K562 (cell line): ENCODE data around the gene DDX18. TPM values are rescaled to one million over a fixed set of nuclear protein-coding genes. Genes with fewer than 3 reads are reported as not detected.

ENCODE experiments used
- ATAC-seq: fragments of 200-7000 bp; cut with Tn5 transposase; 3 replicates; pipeline ENCODE4 v1.9.1; 2020; ENCODE audit warnings: moderate library complexity
- BruUV-seq: library from RNA; stranded (reverse); fragments of 400-500 nt; replicated peaks from 2 replicates; lab custom pipeline; 2021; lab: Mats Ljungman, UMichigan
- CTCF ChIA-PET: fragments of 300-600 bp; formaldehyde crosslinking; extraction: SDS; loops from one replicate; lab custom pipeline; 2021; ENCODE audit warnings: low intra/inter-chr PET ratio; lab: Yijun Ruan, JAX
- POLR2A ChIA-PET: fragments of 300-600, 350-650 bp; sonication (Branson Sonifier 250); formaldehyde crosslinking; extraction: SDS; loops from one replicate; lab custom pipeline; 2021; ENCODE audit warnings: antibody characterized with exemption, inconsistent platforms; lab: Yijun Ruan, JAX
- DNase-seq, 4 experiments: peaks; one replicate each; pipeline versions ENCODE4 v3.0.0 to v3.0.0-alpha.2; 2011 to 2018; ENCODE audit warnings: low spot score in 3 of 4, mixed read lengths in 3 of 4; ENCODE audit errors: extremely low read depth in 1 of 4
- FAIRE-seq: peaks from 2 replicates; lab custom pipeline; 2011; peaks lifted over from hg19 to GRCh38; lab: Jason Lieb, UNC
- H2AFZ ChIP-seq: 2 replicates; pipeline ENCODE4 v1.6.0; 2011; ENCODE audit warnings: low read depth, low read length, control low read depth, inconsistent platforms
- H3K27ac ChIP-seq: fragments of 200-600 bp; 3 replicates; pipeline ENCODE4 v1.8.0; 2011; ENCODE audit warnings: low read depth, mild to moderate bottlenecking, control low read depth, inconsistent platforms, low read length, moderate library complexity, mixed read lengths; ENCODE audit errors: extremely low read depth
- H3K27me3 ChIP-seq, 2 experiments: fragments of 300-600 bp in 1 of 2; 2 replicates in 1 of 2; 3 replicates in 1 of 2; pipeline versions ENCODE4 v1.6.0 to v1.8.0; 2011; ENCODE audit warnings: inconsistent platforms in 2 of 2, low read length in 2 of 2, mild to moderate bottlenecking in 1 of 2, mixed read lengths in 1 of 2, moderate library complexity in 1 of 2; ENCODE audit not compliant: control insufficient read depth in 2 of 2, insufficient read depth in 2 of 2
- H3K36me3 ChIP-seq: fragments of 300-600 bp; 3 replicates; pipeline ENCODE4 v1.8.0; 2011; ENCODE audit warnings: mild to moderate bottlenecking, low read length, inconsistent platforms; ENCODE audit not compliant: control insufficient read depth, insufficient read depth
- H3K4me1 ChIP-seq, 2 experiments: fragments of 200-600 bp in 1 of 2; replicated peaks in 1 of 2; 2 replicates in 1 of 2; 3 replicates in 1 of 2; pipeline versions ENCODE4 v1.5.1 to v1.8.0; 2011; ENCODE audit warnings: inconsistent platforms in 2 of 2, low read length in 2 of 2, mild to moderate bottlenecking in 1 of 2, mixed read lengths in 1 of 2, moderate library complexity in 1 of 2; ENCODE audit not compliant: control insufficient read depth in 2 of 2, insufficient read depth in 2 of 2
- H3K4me2 ChIP-seq: 2 replicates; pipeline ENCODE4 v1.6.1; 2011; ENCODE audit warnings: low read length, control low read depth, inconsistent platforms, mixed read lengths; ENCODE audit not compliant: insufficient read depth
- H3K4me3 ChIP-seq: fragments of 200-600 bp; sonication (generic), shearing (Covaris generic); 2 replicates; pipeline ENCODE4 v1.5.1; 2016; ENCODE audit warnings: control low read depth, inconsistent platforms
- H3K79me2 ChIP-seq: fragments of 200-600 bp; 3 replicates; pipeline ENCODE4 v1.8.0; 2011; ENCODE audit warnings: low read length, inconsistent platforms; ENCODE audit not compliant: control insufficient read depth, insufficient read depth
- H3K9ac ChIP-seq, 2 experiments: 2 replicates each; pipeline versions ENCODE4 v1.6.0 to v1.6.1; 2011; ENCODE audit warnings: low read depth in 2 of 2, low read length in 2 of 2, control low read depth in 1 of 2, inconsistent platforms in 1 of 2, mild to moderate bottlenecking in 1 of 2, mixed read lengths in 1 of 2; ENCODE audit not compliant: insufficient read depth in 1 of 2
- H3K9me1 ChIP-seq: one replicate; pipeline ENCODE4 v1.6.0; 2011; ENCODE audit warnings: inconsistent platforms, mild to moderate bottlenecking, low read length, moderate library complexity; ENCODE audit not compliant: control insufficient read depth, insufficient read depth
- H3K9me3 ChIP-seq: replicated peaks from 2 replicates; pipeline ENCODE4 v1.5.1; 2011; ENCODE audit warnings: low read depth, low read length, inconsistent platforms; ENCODE audit not compliant: control insufficient read depth, insufficient read depth
- H4K20me1 ChIP-seq: replicated peaks from 2 replicates; pipeline ENCODE4 v1.6.1; 2011; ENCODE audit warnings: low read length, inconsistent platforms, mixed read lengths; ENCODE audit not compliant: control insufficient read depth, insufficient read depth
- ADNP ChIP-seq: fragments of 200-800 bp; sonication (Bioruptor generic); IDR thresholded peaks from 2 replicates; pipeline ENCODE4 v1.6.1; 2016; ENCODE audit warnings: missing genetic modification characterization, missing compliant biosample characterization
- AFF1 ChIP-seq, 2 experiments: fragments of 450-650 bp; IDR thresholded peaks; 2 replicates each; pipeline ENCODE4 v1.6.1; 2018; ENCODE audit warnings: mild to moderate bottlenecking in 2 of 2, low read depth in 1 of 2; ENCODE audit not compliant: partially characterized antibody in 2 of 2
- ASH1L ChIP-seq: fragments of 450-650 bp; IDR thresholded peaks from 2 replicates; pipeline ENCODE4 v1.6.1; 2018; ENCODE audit warnings: borderline replicate concordance, mild to moderate bottlenecking, low read depth; ENCODE audit not compliant: partially characterized antibody
- HMG20A ChIP-seq: fragments of 450-650 bp; formaldehyde crosslinking; conservative IDR thresholded peaks from 2 replicates; pipeline ENCODE4 v1.4.0; 2020; ENCODE audit warnings: mild to moderate bottlenecking, mixed read lengths
- KLF16 ChIP-seq: IDR thresholded peaks from 2 replicates; pipeline ENCODE4 v1.6.1; 2016; ENCODE audit warnings: antibody characterized with exemption
- TEAD4 ChIP-seq, 2 experiments: sonication (generic) in 1 of 2; formaldehyde crosslinking in 1 of 2; IDR thresholded peaks; 2 replicates each; pipeline versions ENCODE4 v1.6.1 to v1.8.0; 2012 to 2022; ENCODE audit warnings: borderline replicate concordance in 1 of 2, inconsistent platforms in 1 of 2, low read length in 1 of 2, mild to moderate bottlenecking in 1 of 2, missing genetic modification reagents in 1 of 2
- ZNF23 ChIP-seq: fragments of 250-450 bp; sonication (Bioruptor Pico); IDR thresholded peaks from 2 replicates; pipeline ENCODE4 v1.4.0; 2020; ENCODE audit warnings: mild to moderate bottlenecking
- ZNF766 ChIP-seq: fragments of 200-800 bp; sonication (Bioruptor generic); conservative IDR thresholded peaks from 2 replicates; pipeline ENCODE4 v1.6.1; 2016; ENCODE audit warnings: missing genetic modification characterization, missing compliant biosample characterization
- WGBS: fragments of 100-300 bp; shearing (Covaris generic); methylation state at CpG from one replicate; pipeline ENCODE4 v1.1.6; 2016; ENCODE audit warnings: low coverage, mixed read lengths; ENCODE audit not compliant: insufficient coverage; ENCODE audit errors: missing lambda C conversion rate; 5-methylcytosine and 5-hydroxymethylcytosine counted together
- in situ Hi-C: fragments of 300-500 bp; cut with MboI; formaldehyde crosslinking; loops from 4 replicates; pipeline ENCODE4 v1.15.0; 2018; ENCODE audit warnings: inconsistent platforms, mixed read lengths
- intact Hi-C: fragments of 100-400 bp; cut with micrococcal nuclease; formaldehyde crosslinking; loops from 2 replicates; pipeline ENCODE4 v1.14.2; 2022
- polyA plus RNA-seq, 8 experiments: library from polyadenylated mRNA; depleted of rRNA in 4 of 8; stranded (reverse) in 5 of 8; unstranded in 3 of 8; fragments of >200 nt; fragmentation: Nextera tagmentation in 2 of 8; fragmentation: Illumina TruSeq in 1 of 8; extraction: Ambion mirVana in 2 of 8; extraction: Trizol in 1 of 8; gene quantifications; 2 replicates each; pipeline versions ENCODE4 v1.2.1 to v1.2.3, GENCODE V29; 2011 to 2014; ENCODE audit warnings: inconsistent platforms in 1 of 8, missing spikeins in 1 of 8
- total RNA-seq, 7 experiments: library from RNA; depleted of rRNA in 6 of 7; stranded (reverse); fragments of >200 nt in 6 of 7; fragmentation: Illumina TruSeq in 2 of 7; extraction: Trizol in 2 of 7; gene quantifications; 2 replicates each; pipeline versions ENCODE4 v1.2.1 to v1.2.3, GENCODE V29; 2011 to 2021; ENCODE audit warnings: low replicate concordance in 1 of 7
- TF ChIP-seq, protein P1 (sequence below): sonication (generic); formaldehyde crosslinking; IDR thresholded peaks from 2 replicates; pipeline ENCODE4 v1.8.1; 2023; ENCODE audit warnings: missing genetic modification reagents, mild to moderate bottlenecking, borderline replicate concordance
- TF ChIP-seq, protein P2 (sequence below): fragments of 150-350 bp; conservative IDR thresholded peaks from 2 replicates; pipeline ENCODE4 v1.6.1; 2014; ENCODE audit warnings: low read length

Gene DDX18
- total and polyA plus RNA-seq, 9 of the 15 experiments (the other 6 are each of a cell fraction or from before 2014, with no cell fraction given), result 67.9 to 156 (median 116) TPM

GRCh38 chr2:117820444-117820843, 6.0 kb downstream of the DDX18 start:
- intact Hi-C loops, result no loop called here
- 93% methylated on average over 1 of the region's 1 CpG for WGBS
- ATAC-seq, result no peak
- in situ Hi-C loops, result loop anchor here (10.0 kb wide), 1 partner anchor 184 kb away; no protein-coding TSS in a partner anchor
- H2AFZ ChIP-seq, result no peak overlapping the region
- H3K4me3 ChIP-seq, result no peak overlapping the region
- CTCF ChIA-PET, result no interaction called here
- POLR2A ChIA-PET, result no interaction called here
- no peak for FAIRE-seq
- H3K36me3 ChIP-seq, result peaks cover 99% of the 10 kb centered on the region
- H3K9me3 ChIP-seq, result no peaks in the 10 kb centered on the region
- H3K27ac ChIP-seq, result no peak overlapping the region
- DNase-seq, result no peak
- no peak overlapping the region for H3K9ac ChIP-seq
- no peaks in the 10 kb centered on the region for H4K20me1 ChIP-seq
- BruUV-seq, result no TSS peak
- no peaks in the 10 kb centered on the region; a peak in 1 of 5 replicates for H3K4me1 ChIP-seq
- no peaks in the 10 kb centered on the region for H3K9me1 ChIP-seq
- peaks cover 35% of the 10 kb centered on the region for H3K79me2 ChIP-seq
- no peak overlapping the region for H3K4me2 ChIP-seq
- no peaks in the 10 kb centered on the region for H3K27me3 ChIP-seq
- TF ChIP-seq AFF1 (IDR thresholded peaks at IDR 0.05; ENCODE audit: low read depth in 1 of 2, partially characterized antibody in 2 of 2) (no peak), TEAD4 (IDR thresholded peaks at IDR 0.05; ENCODE audit: low read length) (no peak), TEAD4 (CRISPR knock-in tag; IDR thresholded peaks at IDR 0.05; ENCODE audit: borderline replicate concordance) (no peak), ADNP (tag) (no peak), ZNF766 (CRISPR knock-in tag) (no peak), ASH1L (no peak), KLF16 (no peak), HMG20A (CRISPR knock-in tag) (no peak), ZNF23 (no peak)
- TF ChIP-seq, protein P1, sequence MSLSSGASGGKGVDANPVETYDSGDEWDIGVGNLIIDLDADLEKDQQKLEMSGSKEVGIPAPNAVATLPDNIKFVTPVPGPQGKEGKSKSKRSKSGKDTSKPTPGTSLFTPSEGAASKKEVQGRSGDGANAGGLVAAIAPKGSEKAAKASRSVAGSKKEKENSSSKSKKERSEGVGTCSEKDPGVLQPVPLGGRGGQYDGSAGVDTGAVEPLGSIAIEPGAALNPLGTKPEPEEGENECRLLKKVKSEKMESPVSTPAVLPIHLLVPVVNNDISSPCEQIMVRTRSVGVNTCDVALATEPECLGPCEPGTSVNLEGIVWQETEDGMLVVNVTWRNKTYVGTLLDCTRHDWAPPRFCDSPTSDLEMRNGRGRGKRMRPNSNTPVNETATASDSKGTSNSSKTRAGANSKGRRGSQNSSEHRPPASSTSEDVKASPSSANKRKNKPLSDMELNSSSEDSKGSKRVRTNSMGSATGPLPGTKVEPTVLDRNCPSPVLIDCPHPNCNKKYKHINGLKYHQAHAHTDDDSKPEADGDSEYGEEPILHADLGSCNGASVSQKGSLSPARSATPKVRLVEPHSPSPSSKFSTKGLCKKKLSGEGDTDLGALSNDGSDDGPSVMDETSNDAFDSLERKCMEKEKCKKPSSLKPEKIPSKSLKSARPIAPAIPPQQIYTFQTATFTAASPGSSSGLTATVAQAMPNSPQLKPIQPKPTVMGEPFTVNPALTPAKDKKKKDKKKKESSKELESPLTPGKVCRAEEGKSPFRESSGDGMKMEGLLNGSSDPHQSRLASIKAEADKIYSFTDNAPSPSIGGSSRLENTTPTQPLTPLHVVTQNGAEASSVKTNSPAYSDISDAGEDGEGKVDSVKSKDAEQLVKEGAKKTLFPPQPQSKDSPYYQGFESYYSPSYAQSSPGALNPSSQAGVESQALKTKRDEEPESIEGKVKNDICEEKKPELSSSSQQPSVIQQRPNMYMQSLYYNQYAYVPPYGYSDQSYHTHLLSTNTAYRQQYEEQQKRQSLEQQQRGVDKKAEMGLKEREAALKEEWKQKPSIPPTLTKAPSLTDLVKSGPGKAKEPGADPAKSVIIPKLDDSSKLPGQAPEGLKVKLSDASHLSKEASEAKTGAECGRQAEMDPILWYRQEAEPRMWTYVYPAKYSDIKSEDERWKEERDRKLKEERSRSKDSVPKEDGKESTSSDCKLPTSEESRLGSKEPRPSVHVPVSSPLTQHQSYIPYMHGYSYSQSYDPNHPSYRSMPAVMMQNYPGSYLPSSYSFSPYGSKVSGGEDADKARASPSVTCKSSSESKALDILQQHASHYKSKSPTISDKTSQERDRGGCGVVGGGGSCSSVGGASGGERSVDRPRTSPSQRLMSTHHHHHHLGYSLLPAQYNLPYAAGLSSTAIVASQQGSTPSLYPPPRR (CRISPR knock-in tag), result no peak
- TF ChIP-seq, protein P2, sequence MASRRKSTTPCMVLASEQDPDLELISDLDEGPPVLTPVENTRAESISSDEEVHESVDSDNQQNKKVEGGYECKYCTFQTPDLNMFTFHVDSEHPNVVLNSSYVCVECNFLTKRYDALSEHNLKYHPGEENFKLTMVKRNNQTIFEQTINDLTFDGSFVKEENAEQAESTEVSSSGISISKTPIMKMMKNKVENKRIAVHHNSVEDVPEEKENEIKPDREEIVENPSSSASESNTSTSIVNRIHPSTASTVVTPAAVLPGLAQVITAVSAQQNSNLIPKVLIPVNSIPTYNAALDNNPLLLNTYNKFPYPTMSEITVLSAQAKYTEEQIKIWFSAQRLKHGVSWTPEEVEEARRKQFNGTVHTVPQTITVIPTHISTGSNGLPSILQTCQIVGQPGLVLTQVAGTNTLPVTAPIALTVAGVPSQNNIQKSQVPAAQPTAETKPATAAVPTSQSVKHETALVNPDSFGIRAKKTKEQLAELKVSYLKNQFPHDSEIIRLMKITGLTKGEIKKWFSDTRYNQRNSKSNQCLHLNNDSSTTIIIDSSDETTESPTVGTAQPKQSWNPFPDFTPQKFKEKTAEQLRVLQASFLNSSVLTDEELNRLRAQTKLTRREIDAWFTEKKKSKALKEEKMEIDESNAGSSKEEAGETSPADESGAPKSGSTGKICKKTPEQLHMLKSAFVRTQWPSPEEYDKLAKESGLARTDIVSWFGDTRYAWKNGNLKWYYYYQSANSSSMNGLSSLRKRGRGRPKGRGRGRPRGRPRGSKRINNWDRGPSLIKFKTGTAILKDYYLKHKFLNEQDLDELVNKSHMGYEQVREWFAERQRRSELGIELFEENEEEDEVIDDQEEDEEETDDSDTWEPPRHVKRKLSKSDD, result no peak
